ENCODE data around the gene SLC24A5. TPM values are rescaled to one million over a fixed set of nuclear protein-coding genes. Genes with fewer than 3 reads are reported as not detected.

Gene SLC24A5
- total and polyA plus RNA-seq, 7 donors = 0.36 TPM; not detected in 6

GRCh38 chr15:48084759-48085590, 35.8 kb upstream of the SLC24A5 start:
- no peaks in the 10 kb centered on the region for H3K27me3 ChIP-seq
- H3K9me3 ChIP-seq = no peaks in the 10 kb centered on the region
- no peak overlapping the region for H3K27ac ChIP-seq
- no peaks in the 10 kb centered on the region for H3K4me1 ChIP-seq
- H3K4me3 ChIP-seq = no peak overlapping the region
- no peaks in the 10 kb centered on the region for H3K36me3 ChIP-seq
- DNase-seq = no peak
- TF ChIP-seq CTCF (IDR thresholded peaks at IDR 0.05) = no peak
- no peak for TF ChIP-seq POLR2AphosphoS5 (IDR thresholded peaks at IDR 0.05)
- no peak for TF ChIP-seq POLR2A (IDR thresholded peaks at IDR 0.05)
- no peak for TF ChIP-seq EP300 (IDR thresholded peaks at IDR 0.05)
- intact Hi-C loops (cut with DNase I) = no loop called here
- WGBS, 2 donors = 59 to 68% methylated on average over 6 of the region's 6 CpGs

- no peak overlapping the region for H3K4me3 ChIP-seq
- H3K4me1 ChIP-seq = no peaks in the 10 kb centered on the region
- WGBS, 2 donors = 91 to 94% methylated on average over 6 of the region's 6 CpGs
- DNase-seq = no peak
- no peaks in the 10 kb centered on the region for H3K9me3 ChIP-seq
- H3K36me3 ChIP-seq = no peaks in the 10 kb centered on the region
- no peak for TF ChIP-seq POLR2AphosphoS5 (IDR thresholded peaks at IDR 0.05)
- no peaks in the 10 kb centered on the region for H3K27me3 ChIP-seq
- H3K27ac ChIP-seq = no peak overlapping the region
- intact Hi-C loops (cut with DNase I) = no loop called here
Measured at GRCh38 chr15:48085591-48085930, 35.2 kb upstream of the SLC24A5 start.

GRCh38 chr15:48086133-48086532, 34.7 kb upstream of the SLC24A5 start:
- H3K36me3 ChIP-seq = no peaks in the 10 kb centered on the region
- intact Hi-C loops (cut with DNase I) = no loop called here
- DNase-seq = no peak
- no peaks in the 10 kb centered on the region for H3K4me1 ChIP-seq
- H3K27ac ChIP-seq = no peak overlapping the region
- H3K9me3 ChIP-seq = no peaks in the 10 kb centered on the region
- no peak overlapping the region for H3K4me3 ChIP-seq
- no peaks in the 10 kb centered on the region for H3K27me3 ChIP-seq
- whole genome bisulfite sequencing, 2 donors = 74 to 85% methylated on average over 5 of the region's 5 CpGs
- no peak for TF ChIP-seq POLR2A (IDR thresholded peaks at IDR 0.05)
- TF ChIP-seq POLR2AphosphoS5 (IDR thresholded peaks at IDR 0.05) = no peak
- no peak for TF ChIP-seq CTCF (IDR thresholded peaks at IDR 0.05)
- TF ChIP-seq EP300 (IDR thresholded peaks at IDR 0.05) = no peak

- H3K27ac ChIP-seq = no peak overlapping the region
- WGBS, 2 donors = 69 to 81% methylated on average over 5 of the region's 5 CpGs
- no peaks in the 10 kb centered on the region for H3K27me3 ChIP-seq
- no peaks in the 10 kb centered on the region for H3K9me3 ChIP-seq
- TF ChIP-seq CTCF (IDR thresholded peaks at IDR 0.05) (no peak), POLR2A (IDR thresholded peaks at IDR 0.05) (no peak), POLR2AphosphoS5 (IDR thresholded peaks at IDR 0.05) (no peak), EP300 (IDR thresholded peaks at IDR 0.05) (no peak)
- intact Hi-C loops (cut with DNase I) = no loop called here
- no peaks in the 10 kb centered on the region for H3K36me3 ChIP-seq
- H3K4me1 ChIP-seq = no peaks in the 10 kb centered on the region
- no peak for DNase-seq
- H3K4me3 ChIP-seq = no peak overlapping the region
Measured at GRCh38 chr15:48086576-48086975, 34.2 kb upstream of the SLC24A5 start.

- DNase-seq = no peak
- Histone ChIP-seq H3K27me3 (no peaks in the 10 kb centered on the region), H3K4me1 (no peaks in the 10 kb centered on the region), H3K4me3 (no peak overlapping the region), H3K27ac (no peak overlapping the region), H3K36me3 (no peaks in the 10 kb centered on the region), H3K9me3 (no peaks in the 10 kb centered on the region)
- intact Hi-C loops (cut with DNase I) = no loop called here
- 71 to 84% methylated on average over 3 of the region's 3 CpGs for WGBS, 2 donors
- TF ChIP-seq POLR2AphosphoS5 (IDR thresholded peaks at IDR 0.05) = no peak
- TF ChIP-seq EP300 (IDR thresholded peaks at IDR 0.05) = no peak
- no peak for TF ChIP-seq POLR2A (IDR thresholded peaks at IDR 0.05)
- TF ChIP-seq CTCF (IDR thresholded peaks at IDR 0.05) = no peak
Measured at GRCh38 chr15:48087844-48088243, 32.9 kb upstream of the SLC24A5 start.

All from sigmoid colon (tissue), 7 donors.